Cardiac fibroblast (primary cell): ENCODE measurements around the gene RAMP3.
"Not testable (repeated sequence)": the region's sequence is repeated elsewhere in the genome, so short reads cannot be mapped to it uniquely, and the experiment has no call there.

Experiments
- DNase-seq, 2 donors: peaks; one replicate each; pipeline versions ENCODE4 v3.0.0 to v3.0.0-alpha.2; 2010; ENCODE audit warnings: low read depth in 2 of 2
- H3K4me3 ChIP-seq, 2 donors: replicated peaks in 1 of 2; 1 replicate in 1 of 2; 2 replicates in 1 of 2; pipeline ENCODE4 v1.5.1; 2011; ENCODE audit warnings: low read depth in 2 of 2, low read length in 2 of 2, mild to moderate bottlenecking in 2 of 2, moderate library complexity in 1 of 2
- CTCF ChIP-seq: IDR thresholded peaks from one replicate; pipeline ENCODE4 v1.5.1; 2011; ENCODE audit warnings: low read depth, mild to moderate bottlenecking, low read length, inconsistent platforms

RAMP3 gene

GRCh38 chr7:45157653-45158401 is at the start of gene RAMP3:
Gene RAMP3, plus strand, starts transcription at chr7:45157791. Its CDS starts 38 bp downstream, at chr7:45157829.
- H3K4me3 ChIP-seq, result no peak within 1 kb of the TSS
- TF ChIP-seq CTCF, result no peak
- no peak for DNase-seq

- no peak for TF ChIP-seq CTCF
- no peak overlapping the region for H3K4me3 ChIP-seq
- no peak for DNase-seq
Observed at GRCh38 chr7:45108863-45109262, 48.7 kb upstream of the RAMP3 start.

GRCh38 chr7:45111298-45112223 is 46.0 kb upstream of the RAMP3 start, which contains the start of gene TBRG4:
Gene TBRG4, minus strand, starts transcription at chr7:45111697. Its CDS starts 2,460 bp downstream, at chr7:45109237.
- TF ChIP-seq CTCF, result peak; percentile 25
- H3K4me3 ChIP-seq, result peak within 1 kb of the TSS; percentile 77 to 91
- peak; percentile 94 for DNase-seq

- DNase-seq, result no peak
- peak overlapping the region in 1 of 2 donors; percentile 77 for H3K4me3 ChIP-seq
- no peak for TF ChIP-seq CTCF
Observed at GRCh38 chr7:45112648-45113047, 44.9 kb upstream of the RAMP3 start.

- not testable (repeated sequence) for H3K4me3 ChIP-seq, DNase-seq
Observed at GRCh38 chr7:45114257-45114656, 43.3 kb upstream of the RAMP3 start.

GRCh38 chr7:45114926-45115325 is 42.7 kb upstream of the RAMP3 start:
- H3K4me3 ChIP-seq, result no peak overlapping the region
- no peak for DNase-seq
- no peak for TF ChIP-seq CTCF

- DNase-seq, result no peak
- no peak overlapping the region for H3K4me3 ChIP-seq
- no peak for TF ChIP-seq CTCF
Observed at GRCh38 chr7:45116048-45116447, 41.5 kb upstream of the RAMP3 start.
